ENCODE data around the gene PCP4. TPM values are rescaled to one million over a fixed set of nuclear protein-coding genes. Genes with fewer than 3 reads are reported as not detected.

PCP4 gene
- total and polyA plus RNA-seq, 9 of the 15 experiments (the other 6 are each of a cell fraction or from before 2014, with no cell fraction given) = not detected

DNA sequence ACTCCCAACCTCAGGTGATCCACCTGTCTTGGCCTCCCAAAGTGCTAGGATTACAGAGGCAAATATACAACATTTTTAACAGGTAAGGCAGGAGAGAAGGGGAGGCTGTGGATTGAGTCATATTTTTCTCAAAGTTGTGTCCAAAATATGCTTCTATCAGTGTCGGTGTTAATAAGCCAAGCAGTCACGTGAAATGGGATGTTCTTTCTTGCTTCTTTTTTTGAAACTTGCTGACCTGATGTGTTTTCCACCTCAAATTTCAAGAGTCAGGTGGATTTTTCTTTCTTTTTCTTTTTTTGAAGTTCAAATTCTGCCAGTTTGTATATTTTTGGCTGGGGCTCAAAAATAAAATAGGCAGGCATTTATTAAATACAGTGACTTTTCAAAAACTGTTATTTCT is 91.5 kb downstream of the PCP4 start:
- in situ Hi-C loops (cut with MboI) (no loop called here), intact Hi-C loops (cut with micrococcal nuclease) (no loop called here)
- ChIA-PET POLR2A (no interaction called here), CTCF (ENCODE audit: low intra/inter-chr PET ratio) (no interaction called here)
- H3K4me2 ChIP-seq (ENCODE audit: insufficient read depth, low read length) = no peak overlapping the region
- no peak overlapping the region for H3K4me3 ChIP-seq
- WGBS (ENCODE audit: insufficient coverage, low coverage, missing lambda C conversion rate) = 3% methylated on average over 2 of the region's 2 CpGs
- H3K4me1 ChIP-seq (replicated peaks in 1 of 2; ENCODE audit: control insufficient read depth in 2 of 2, insufficient read depth in 2 of 2, low read length in 2 of 2) = no peaks in the 10 kb centered on the region
- no peaks in the 10 kb centered on the region for H3K9me3 ChIP-seq (replicated peaks; ENCODE audit: control insufficient read depth, insufficient read depth, low read depth, low read length)
- FAIRE-seq (no peak), ATAC-seq (no peak), DNase-seq (ENCODE audit: extremely low read depth in 1 of 4, low spot score in 3 of 4) (no peak)
- no peaks in the 10 kb centered on the region for H3K36me3 ChIP-seq (ENCODE audit: control insufficient read depth, insufficient read depth, low read length)
- H4K20me1 ChIP-seq (replicated peaks; ENCODE audit: control insufficient read depth, insufficient read depth, low read length) = no peaks in the 10 kb centered on the region
- H3K9ac ChIP-seq (ENCODE audit: insufficient read depth in 1 of 2, low read depth in 2 of 2, low read length in 2 of 2) = no peak overlapping the region
- H3K27ac ChIP-seq (ENCODE audit: extremely low read depth, low read depth, low read length) = no peak overlapping the region
- H3K27me3 ChIP-seq (ENCODE audit: control insufficient read depth in 2 of 2, insufficient read depth in 2 of 2, low read length in 2 of 2) = no peaks in the 10 kb centered on the region
- H3K79me2 ChIP-seq (ENCODE audit: control insufficient read depth, insufficient read depth, low read length) = no peaks in the 10 kb centered on the region
- no peaks in the 10 kb centered on the region for H3K9me1 ChIP-seq (ENCODE audit: control insufficient read depth, insufficient read depth, low read length)
- BruUV-seq (replicated peaks) = no TSS peak
- no peak overlapping the region for H2AFZ ChIP-seq (ENCODE audit: low read depth, low read length)
- no peak for TF ChIP-seq FOXM1 (IDR thresholded peaks at IDR 0.05; ENCODE audit: low read depth)
- no peak for TF ChIP-seq FOXM1 (CRISPR knock-in tag; IDR thresholded peaks at IDR 0.05; ENCODE audit: low read depth)
- no peak for TF ChIP-seq SP2 (IDR thresholded peaks at IDR 0.05; ENCODE audit: extremely low read depth, low read depth, low read length, poor library complexity, severe bottlenecking)
- TF ChIP-seq RUNX1 (IDR thresholded peaks at IDR 0.05; ENCODE audit: low read depth) = no peak
- no peak for TF ChIP-seq ZNF644 (tag; IDR thresholded peaks at IDR 0.05; ENCODE audit: low read depth)
- TF ChIP-seq, protein P1, sequence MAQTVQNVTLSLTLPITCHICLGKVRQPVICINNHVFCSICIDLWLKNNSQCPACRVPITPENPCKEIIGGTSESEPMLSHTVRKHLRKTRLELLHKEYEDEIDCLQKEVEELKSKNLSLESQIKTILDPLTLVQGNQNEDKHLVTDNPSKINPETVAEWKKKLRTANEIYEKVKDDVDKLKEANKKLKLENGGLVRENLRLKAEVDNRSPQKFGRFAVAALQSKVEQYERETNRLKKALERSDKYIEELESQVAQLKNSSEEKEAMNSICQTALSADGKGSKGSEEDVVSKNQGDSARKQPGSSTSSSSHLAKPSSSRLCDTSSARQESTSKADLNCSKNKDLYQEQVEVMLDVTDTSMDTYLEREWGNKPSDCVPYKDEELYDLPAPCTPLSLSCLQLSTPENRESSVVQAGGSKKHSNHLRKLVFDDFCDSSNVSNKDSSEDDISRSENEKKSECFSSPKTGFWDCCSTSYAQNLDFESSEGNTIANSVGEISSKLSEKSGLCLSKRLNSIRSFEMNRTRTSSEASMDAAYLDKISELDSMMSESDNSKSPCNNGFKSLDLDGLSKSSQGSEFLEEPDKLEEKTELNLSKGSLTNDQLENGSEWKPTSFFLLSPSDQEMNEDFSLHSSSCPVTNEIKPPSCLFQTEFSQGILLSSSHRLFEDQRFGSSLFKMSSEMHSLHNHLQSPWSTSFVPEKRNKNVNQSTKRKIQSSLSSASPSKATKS (CRISPR knock-in tag; IDR thresholded peaks at IDR 0.05) = no peak
- no peak for TF ChIP-seq KDM4B (IDR thresholded peaks at IDR 0.05; ENCODE audit: borderline replicate concordance in 2 of 2, low read depth in 1 of 2)
- no peak for TF ChIP-seq ZNF695 (CRISPR knock-in tag; IDR thresholded peaks at IDR 0.05)
- TF ChIP-seq, protein P2, sequence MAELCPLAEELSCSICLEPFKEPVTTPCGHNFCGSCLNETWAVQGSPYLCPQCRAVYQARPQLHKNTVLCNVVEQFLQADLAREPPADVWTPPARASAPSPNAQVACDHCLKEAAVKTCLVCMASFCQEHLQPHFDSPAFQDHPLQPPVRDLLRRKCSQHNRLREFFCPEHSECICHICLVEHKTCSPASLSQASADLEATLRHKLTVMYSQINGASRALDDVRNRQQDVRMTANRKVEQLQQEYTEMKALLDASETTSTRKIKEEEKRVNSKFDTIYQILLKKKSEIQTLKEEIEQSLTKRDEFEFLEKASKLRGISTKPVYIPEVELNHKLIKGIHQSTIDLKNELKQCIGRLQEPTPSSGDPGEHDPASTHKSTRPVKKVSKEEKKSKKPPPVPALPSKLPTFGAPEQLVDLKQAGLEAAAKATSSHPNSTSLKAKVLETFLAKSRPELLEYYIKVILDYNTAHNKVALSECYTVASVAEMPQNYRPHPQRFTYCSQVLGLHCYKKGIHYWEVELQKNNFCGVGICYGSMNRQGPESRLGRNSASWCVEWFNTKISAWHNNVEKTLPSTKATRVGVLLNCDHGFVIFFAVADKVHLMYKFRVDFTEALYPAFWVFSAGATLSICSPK (IDR thresholded peaks at IDR 0.05; ENCODE audit: borderline replicate concordance) = no peak
- TF ChIP-seq, protein P3, sequence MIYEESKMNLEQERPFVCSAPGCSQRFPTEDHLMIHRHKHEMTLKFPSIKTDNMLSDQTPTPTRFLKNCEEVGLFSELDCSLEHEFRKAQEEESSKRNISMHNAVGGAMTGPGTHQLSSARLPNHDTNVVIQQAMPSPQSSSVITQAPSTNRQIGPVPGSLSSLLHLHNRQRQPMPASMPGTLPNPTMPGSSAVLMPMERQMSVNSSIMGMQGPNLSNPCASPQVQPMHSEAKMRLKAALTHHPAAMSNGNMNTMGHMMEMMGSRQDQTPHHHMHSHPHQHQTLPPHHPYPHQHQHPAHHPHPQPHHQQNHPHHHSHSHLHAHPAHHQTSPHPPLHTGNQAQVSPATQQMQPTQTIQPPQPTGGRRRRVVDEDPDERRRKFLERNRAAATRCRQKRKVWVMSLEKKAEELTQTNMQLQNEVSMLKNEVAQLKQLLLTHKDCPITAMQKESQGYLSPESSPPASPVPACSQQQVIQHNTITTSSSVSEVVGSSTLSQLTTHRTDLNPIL (CRISPR knock-in tag; IDR thresholded peaks at IDR 0.05) = no peak
- no peak for TF ChIP-seq CTBP1 (IDR thresholded peaks at IDR 0.05; ENCODE audit: borderline replicate concordance)
- TF ChIP-seq KLF1 (tag; IDR thresholded peaks at IDR 0.05) = no peak
- no peak for TF ChIP-seq ZKSCAN1 (IDR thresholded peaks at IDR 0.05; ENCODE audit: low read depth, low read length)
- TF ChIP-seq NFRKB (IDR thresholded peaks at IDR 0.05; ENCODE audit: low read depth) = no peak
- no peak for TF ChIP-seq RAD51 (IDR thresholded peaks at IDR 0.05; ENCODE audit: borderline replicate concordance, low read depth)
- TF ChIP-seq HLTF (IDR thresholded peaks at IDR 0.05) = no peak
- no peak for TF ChIP-seq ETV5 (CRISPR knock-in tag; IDR thresholded peaks at IDR 0.05; ENCODE audit: low read depth)
- TF ChIP-seq, protein P4, sequence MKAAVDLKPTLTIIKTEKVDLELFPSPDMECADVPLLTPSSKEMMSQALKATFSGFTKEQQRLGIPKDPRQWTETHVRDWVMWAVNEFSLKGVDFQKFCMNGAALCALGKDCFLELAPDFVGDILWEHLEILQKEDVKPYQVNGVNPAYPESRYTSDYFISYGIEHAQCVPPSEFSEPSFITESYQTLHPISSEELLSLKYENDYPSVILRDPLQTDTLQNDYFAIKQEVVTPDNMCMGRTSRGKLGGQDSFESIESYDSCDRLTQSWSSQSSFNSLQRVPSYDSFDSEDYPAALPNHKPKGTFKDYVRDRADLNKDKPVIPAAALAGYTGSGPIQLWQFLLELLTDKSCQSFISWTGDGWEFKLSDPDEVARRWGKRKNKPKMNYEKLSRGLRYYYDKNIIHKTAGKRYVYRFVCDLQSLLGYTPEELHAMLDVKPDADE (conservative IDR thresholded peaks at IDR 0.05; ENCODE audit: control insufficient read depth, low read depth, low read length) = no peak

Data from K562 (cell line).